Small intestine (tissue), 7 donors: ENCODE data around the gene IL1RL1. TPM values are rescaled to one million over a fixed set of nuclear protein-coding genes. Genes with fewer than 3 reads are reported as not detected.

Experiments
- DNase-seq, 2 donors: peaks; one replicate each; pipeline versions ENCODE4 v3.0.0 to v3.0.0-alpha.2; 2013
- FAIRE-seq: peaks from 2 replicates; lab custom pipeline; 2012; peaks lifted over from hg19 to GRCh38; lab: Jason Lieb, UNC
- H3K27ac ChIP-seq, 3 donors: one replicate each; pipeline ENCODE4 v1.5.1; 2013; ENCODE audit warnings: low read length in 2 of 3, mild to moderate bottlenecking in 2 of 3, control low read depth in 1 of 3, inconsistent platforms in 1 of 3, low read depth in 1 of 3, moderate library complexity in 1 of 3
- H3K27me3 ChIP-seq, 3 donors: one replicate each; pipeline ENCODE4 v1.6.1; 2013; ENCODE audit warnings: low read length in 3 of 3, inconsistent platforms in 1 of 3; ENCODE audit not compliant: control insufficient read depth in 3 of 3, insufficient read depth in 3 of 3
- H3K36me3 ChIP-seq, 3 donors: one replicate each; pipeline ENCODE4 v1.6.1; 2013; ENCODE audit warnings: low read length in 3 of 3, inconsistent platforms in 1 of 3, low read depth in 1 of 3, mild to moderate bottlenecking in 1 of 3, moderate library complexity in 1 of 3; ENCODE audit not compliant: control insufficient read depth in 3 of 3, insufficient read depth in 2 of 3
- H3K4me1 ChIP-seq, 3 donors: one replicate each; pipeline ENCODE4 v1.6.1; 2013; ENCODE audit warnings: low read length in 2 of 3, inconsistent platforms in 1 of 3, low read depth in 1 of 3, mild to moderate bottlenecking in 1 of 3, moderate library complexity in 1 of 3; ENCODE audit not compliant: control insufficient read depth in 3 of 3, insufficient read depth in 2 of 3
- H3K4me3 ChIP-seq, 3 donors: one replicate each; pipeline ENCODE4 v1.5.1; 2013; ENCODE audit warnings: low read length in 3 of 3, control low read depth in 1 of 3, inconsistent platforms in 1 of 3, low read depth in 1 of 3, mild to moderate bottlenecking in 1 of 3, moderate library complexity in 1 of 3
- H3K9me3 ChIP-seq, 2 donors: one replicate each; pipeline ENCODE4 v1.6.1; 2013; ENCODE audit warnings: low read depth in 1 of 2, low read length in 1 of 2; ENCODE audit not compliant: control insufficient read depth in 2 of 2, insufficient read depth in 1 of 2
- WGBS, 3 donors: extraction: QIAGEN DNeasy Blood & Tissue Kit; methylation state at CpG; one replicate each; pipeline ENCODE4 v1.1.7; 2013; 5-methylcytosine and 5-hydroxymethylcytosine counted together
- polyA plus RNA-seq, 4 donors: library from polyadenylated mRNA; stranded (reverse) in 3 of 4; unstranded in 1 of 4; fragments of 200-250 nt in 3 of 4; fragments of 120-200 nt in 1 of 4; gene quantifications; one replicate each; pipeline versions ENCODE4 v1.2.1 to v1.2.3, GENCODE V29; 2013
- donor health status: healthy with polysubstance abuse.
- donor health status: control.
- donor health status: control.
- donor health status: Bipolar disorder and iron deficiency.
- donor health status: healthy.

The IL1RL1 gene
- polyA plus RNA-seq, 4 donors: 0.31 to 14.6 (median 2.4) TPM

GRCh38 chr2:102358496-102358895, 47.1 kb downstream of the IL1RL1 start:
- DNase-seq (no peak), FAIRE-seq (no peak)
- WGBS, 3 donors: 89 to 94% (median 91%) methylated on average over 8 of the region's 8 CpGs

GRCh38 chr2:102359527-102359926, 48.2 kb downstream of the IL1RL1 start:
- FAIRE-seq (no peak), DNase-seq (peak in 1 of 2 donors; percentile 24)
- no peak overlapping the region for H3K27ac ChIP-seq
- no peaks in the 10 kb centered on the region for H3K27me3 ChIP-seq
- H3K36me3 ChIP-seq: peaks cover 0 to 2% (median 2%) of the 10 kb centered on the region in 3 donors
- no peak overlapping the region for H3K4me3 ChIP-seq
- H3K9me3 ChIP-seq: no peaks in the 10 kb centered on the region
- 80 to 85% (median 82%) methylated on average over 3 of the region's 3 CpGs for WGBS, 3 donors
- peaks cover 0 to 3% (median 3%) of the 10 kb centered on the region in 3 donors for H3K4me1 ChIP-seq

More at GRCh38 chr2:102358496-102358895, 47.1 kb downstream of the IL1RL1 start:
- Histone ChIP-seq H3K9me3 (no peaks in the 10 kb centered on the region), H3K36me3 (peaks cover 0 to 2% (median 0%) of the 10 kb centered on the region in 3 donors), H3K4me1 (peaks cover 0 to 3% (median 3%) of the 10 kb centered on the region in 3 donors), H3K27me3 (no peaks in the 10 kb centered on the region), H3K27ac (no peak overlapping the region), H3K4me3 (no peak overlapping the region)

GRCh38 chr2:102361632-102362241, 50.4 kb downstream of the IL1RL1 start:
- peak overlapping the region in 1 of 3 donors; percentile 1 for H3K27ac ChIP-seq
- WGBS, 3 donors: 70 to 73% (median 71%) methylated on average over 5 of the region's 5 CpGs
- FAIRE-seq: no peak

GRCh38 chr2:102365763-102366162, 54.4 kb downstream of the IL1RL1 start:
- peaks cover 2 to 7% (median 4%) of the 10 kb centered on the region in 3 donors for H3K36me3 ChIP-seq
- H3K4me3 ChIP-seq: no peak overlapping the region
- 87 to 91% (median 87%) methylated on average over 1 of the region's 1 CpG for whole genome bisulfite sequencing, 3 donors
- peaks cover 1 to 15% of the 10 kb centered on the region in 2 donors for H3K9me3 ChIP-seq
- no peak for DNase-seq
- no peaks in the 10 kb centered on the region for H3K4me1 ChIP-seq
- no peaks in the 10 kb centered on the region for H3K27me3 ChIP-seq
- no peak for FAIRE-seq
- peak overlapping the region in 1 of 3 donors; percentile 17 for H3K27ac ChIP-seq

More at GRCh38 chr2:102361632-102362241, 50.4 kb downstream of the IL1RL1 start:
- H3K27me3 ChIP-seq: no peaks in the 10 kb centered on the region
- H3K36me3 ChIP-seq: peaks cover 2 to 7% (median 4%) of the 10 kb centered on the region in 3 donors
- H3K4me3 ChIP-seq: no peak overlapping the region
- H3K9me3 ChIP-seq: peaks cover 1 to 15% of the 10 kb centered on the region in 2 donors
- DNase-seq: no peak
- peaks cover 0 to 3% (median 3%) of the 10 kb centered on the region in 3 donors for H3K4me1 ChIP-seq

GRCh38 chr2:102366406-102367112, 55.2 kb downstream of the IL1RL1 start:
- H3K4me3 ChIP-seq: no peak overlapping the region
- 56 to 85% (median 74%) methylated on average over 3 of the region's 3 CpGs for WGBS, 3 donors
- FAIRE-seq (no peak), DNase-seq (peak in 1 of 2 donors; percentile 33)
- no peaks in the 10 kb centered on the region for H3K4me1 ChIP-seq
- H3K27me3 ChIP-seq: no peaks in the 10 kb centered on the region
- peaks cover 2 to 7% (median 4%) of the 10 kb centered on the region in 3 donors for H3K36me3 ChIP-seq
- H3K9me3 ChIP-seq: peaks cover 1 to 15% of the 10 kb centered on the region in 2 donors
- H3K27ac ChIP-seq: peak overlapping the region in 1 of 3 donors; percentile 79

GRCh38 chr2:102367331-102367971, 56.1 kb downstream of the IL1RL1 start:
- WGBS, 3 donors: 70 to 86% (median 72%) methylated on average over 6 of the region's 6 CpGs
- FAIRE-seq (no peak), DNase-seq (peak in 1 of 2 donors; percentile 61)
- H3K4me3 ChIP-seq: no peak overlapping the region
- H3K9me3 ChIP-seq: peaks cover 1 to 15% of the 10 kb centered on the region in 2 donors
- H3K27ac ChIP-seq: peak overlapping the region in 1 of 3 donors; percentile 79
- H3K36me3 ChIP-seq: peaks cover 2 to 7% (median 4%) of the 10 kb centered on the region in 3 donors
- H3K4me1 ChIP-seq: no peaks in the 10 kb centered on the region
- H3K27me3 ChIP-seq: no peaks in the 10 kb centered on the region

GRCh38 chr2:102368461-102369109, 57.2 kb downstream of the IL1RL1 start:
- Histone ChIP-seq H3K9me3 (peaks cover 1 to 15% of the 10 kb centered on the region in 2 donors), H3K27ac (peak overlapping the region in 1 of 3 donors; percentile 55), H3K4me1 (no peaks in the 10 kb centered on the region), H3K36me3 (peaks cover 2 to 4% (median 4%) of the 10 kb centered on the region in 3 donors), H3K27me3 (no peaks in the 10 kb centered on the region), H3K4me3 (no peak overlapping the region)
- 81 to 87% (median 84%) methylated on average over 5 of the region's 5 CpGs for WGBS, 3 donors
- FAIRE-seq (no peak), DNase-seq (peak in 1 of 2 donors; percentile 15)

- Histone ChIP-seq H3K4me1 (no peaks in the 10 kb centered on the region), H3K27ac (no peak overlapping the region), H3K36me3 (peaks cover 0 to 4% (median 4%) of the 10 kb centered on the region in 3 donors), H3K27me3 (no peaks in the 10 kb centered on the region), H3K4me3 (no peak overlapping the region), H3K9me3 (peaks cover 1 to 15% of the 10 kb centered on the region in 2 donors)
- FAIRE-seq (no peak), DNase-seq (no peak)
- 93 to 95% (median 95%) methylated on average over 1 of the region's 1 CpG for WGBS, 3 donors
Measured at GRCh38 chr2:102369866-102370265, 58.5 kb downstream of the IL1RL1 start.
